Mucosa of descending colon (tissue), 3 donors: ENCODE measurements around the gene GAS2L2. TPM values are rescaled to one million over a fixed set of nuclear protein-coding genes. Genes with fewer than 3 reads are reported as not detected.

Experiments
- ATAC-seq: fragments of 200-7000 bp; cut with Tn5 transposase; one replicate; pipeline ENCODE4 v1.9.1; 2020; ENCODE audit warnings: mild to moderate bottlenecking, moderate library complexity
- DNase-seq, 3 donors: peaks; one replicate each; pipeline ENCODE4 v3.0.0-alpha.2; 2020
- H3K36me3 ChIP-seq: fragments of 200-600 bp; one replicate; pipeline ENCODE4 v1.8.0; 2021; ENCODE audit warnings: low read depth, mild to moderate bottlenecking
- H3K4me1 ChIP-seq: fragments of 200-600 bp; one replicate; pipeline ENCODE4 v1.8.0; 2021; ENCODE audit warnings: low read depth, mild to moderate bottlenecking
- H3K4me3 ChIP-seq: fragments of 200-600 bp; one replicate; pipeline ENCODE4 v1.8.0; 2021; ENCODE audit warnings: mild to moderate bottlenecking
- H3K9me3 ChIP-seq: fragments of 200-600 bp; one replicate; pipeline ENCODE4 v1.8.0; 2021; ENCODE audit warnings: mild to moderate bottlenecking
- intact Hi-C, 2 donors: fragments of 100-400 bp; cut with DNase I in 1 of 2; cut with micrococcal nuclease in 1 of 2; formaldehyde crosslinking; loops; one replicate each; pipeline versions ENCODE4 v1.11.0 to v1.11.1; 2022; cut with DNase I, micrococcal nuclease
- total RNA-seq, 3 donors: library from RNA; stranded (reverse); fragmentation: NEBNext Ultra II Directional in 2 of 3; extraction: Animal tissue kit (Norgen Biotek cat#: 25700) in 2 of 3; gene quantifications; one replicate each; pipeline versions ENCODE4 v1.2.1 to v1.2.4, GENCODE V29; 2021 to 2023
- TF ChIP-seq, protein P1 (sequence below): fragments of 200-600 bp; IDR thresholded peaks from one replicate; pipeline ENCODE4 v1.8.0; 2022; ENCODE audit warnings: antibody characterized with exemption, mild to moderate bottlenecking
- donor health status: DM: no; HTN: no; CAD: no; lungs with moderate emphysema.
- donor health status: DM: no; HTN: no; CAD: no.
- donor health status: DM: no; HTN: yes; CAD: no.

GAS2L2 gene
- total RNA-seq, 3 donors from 2014 or later = not detected

DNA sequence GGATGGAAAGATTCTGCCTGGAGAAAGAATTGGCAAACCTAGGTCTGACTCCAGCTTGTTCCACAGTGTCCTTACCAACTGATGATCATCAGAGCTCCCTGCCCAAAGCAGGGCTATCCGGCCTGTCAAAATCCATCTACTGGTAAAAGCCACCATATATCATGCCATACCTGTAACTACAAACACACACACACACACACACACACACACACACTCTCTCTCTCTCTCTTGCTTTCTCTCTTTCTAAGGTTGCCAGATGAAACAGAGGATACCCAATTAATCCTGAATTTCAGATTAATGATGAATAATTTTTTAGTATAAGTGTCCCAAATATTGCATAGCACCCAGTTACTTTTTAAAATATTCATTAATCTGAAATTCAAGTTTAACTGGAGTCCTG lies 43.9 kb upstream of the GAS2L2 start:
- no peaks in the 10 kb centered on the region for H3K36me3 ChIP-seq
- peaks cover 19% of the 10 kb centered on the region for H3K4me1 ChIP-seq
- ATAC-seq (no peak), DNase-seq (no peak)
- H3K9me3 ChIP-seq = no peaks in the 10 kb centered on the region
- no peak overlapping the region for H3K4me3 ChIP-seq
- intact Hi-C loops = no loop called here
- TF ChIP-seq, protein P1, sequence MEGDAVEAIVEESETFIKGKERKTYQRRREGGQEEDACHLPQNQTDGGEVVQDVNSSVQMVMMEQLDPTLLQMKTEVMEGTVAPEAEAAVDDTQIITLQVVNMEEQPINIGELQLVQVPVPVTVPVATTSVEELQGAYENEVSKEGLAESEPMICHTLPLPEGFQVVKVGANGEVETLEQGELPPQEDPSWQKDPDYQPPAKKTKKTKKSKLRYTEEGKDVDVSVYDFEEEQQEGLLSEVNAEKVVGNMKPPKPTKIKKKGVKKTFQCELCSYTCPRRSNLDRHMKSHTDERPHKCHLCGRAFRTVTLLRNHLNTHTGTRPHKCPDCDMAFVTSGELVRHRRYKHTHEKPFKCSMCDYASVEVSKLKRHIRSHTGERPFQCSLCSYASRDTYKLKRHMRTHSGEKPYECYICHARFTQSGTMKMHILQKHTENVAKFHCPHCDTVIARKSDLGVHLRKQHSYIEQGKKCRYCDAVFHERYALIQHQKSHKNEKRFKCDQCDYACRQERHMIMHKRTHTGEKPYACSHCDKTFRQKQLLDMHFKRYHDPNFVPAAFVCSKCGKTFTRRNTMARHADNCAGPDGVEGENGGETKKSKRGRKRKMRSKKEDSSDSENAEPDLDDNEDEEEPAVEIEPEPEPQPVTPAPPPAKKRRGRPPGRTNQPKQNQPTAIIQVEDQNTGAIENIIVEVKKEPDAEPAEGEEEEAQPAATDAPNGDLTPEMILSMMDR = no peak

DNA sequence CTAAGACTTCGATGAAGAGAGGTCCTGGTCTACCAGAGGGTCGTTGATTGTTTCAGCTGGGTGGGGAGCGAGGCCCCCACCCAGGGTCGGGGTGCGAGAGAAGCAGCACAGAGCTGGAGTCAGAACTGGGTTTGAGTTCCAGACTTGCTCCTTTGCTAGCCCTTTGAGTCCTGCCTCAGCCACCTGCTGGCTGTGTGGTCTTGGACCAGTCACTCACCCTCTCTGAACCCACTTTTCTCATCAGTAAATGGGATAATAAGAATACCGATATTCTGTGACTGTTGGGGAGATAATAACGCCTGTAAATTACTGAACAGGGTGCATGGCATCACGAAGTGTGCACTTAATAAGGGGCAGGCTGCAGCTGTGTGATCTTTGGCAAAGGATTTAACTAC lies 42.8 kb upstream of the GAS2L2 start:
- Histone ChIP-seq H3K36me3 (no peaks in the 10 kb centered on the region), H3K4me3 (no peak overlapping the region), H3K9me3 (no peaks in the 10 kb centered on the region), H3K4me1 (peaks cover 10% of the 10 kb centered on the region)
- no peak for DNase-seq
- TF ChIP-seq, protein P1 = no peak
- ATAC-seq = no peak
- intact Hi-C loops = no loop called here

DNA sequence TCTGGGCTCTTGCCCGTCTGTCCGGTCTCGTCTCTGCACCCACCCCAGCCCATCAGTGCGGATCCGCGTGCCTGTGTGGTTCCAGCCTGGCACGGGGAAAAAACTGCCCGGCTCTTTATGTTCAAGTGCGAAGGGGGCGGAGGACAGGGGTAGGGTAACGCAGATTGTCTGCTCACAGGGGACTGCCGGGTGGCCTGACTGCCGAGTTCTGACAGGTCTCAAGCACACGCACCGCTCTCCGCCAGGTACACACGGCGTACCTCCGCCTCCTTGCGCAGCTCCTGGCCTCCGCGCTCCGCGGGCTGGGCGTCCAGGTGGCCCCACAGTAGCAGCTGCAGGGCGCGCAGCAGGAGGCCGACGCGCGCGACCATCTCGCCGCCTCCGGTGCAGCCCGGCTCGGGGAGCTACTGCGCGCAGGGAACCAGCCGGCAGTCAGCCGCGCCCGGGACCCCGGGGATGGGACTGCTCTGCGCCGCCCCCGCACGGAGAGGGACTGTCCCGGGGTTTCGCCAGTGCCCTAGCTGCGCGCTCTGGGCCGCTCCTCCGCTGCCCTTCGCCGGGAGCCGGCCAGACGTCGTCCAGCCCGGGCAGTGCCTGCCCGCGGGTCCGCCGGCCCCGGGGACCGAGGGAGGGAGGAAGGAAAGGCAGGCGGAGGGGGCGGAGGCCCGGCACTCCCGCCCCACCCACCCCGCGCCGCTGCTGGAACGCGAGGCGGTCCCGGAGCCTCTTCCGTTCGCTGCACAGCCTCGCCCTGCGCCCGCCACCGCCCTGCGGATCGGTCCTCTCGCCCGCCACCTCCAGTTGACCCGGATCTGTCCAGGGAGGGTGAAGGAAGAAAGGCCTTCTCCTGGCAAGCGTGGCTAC lies 42.2 kb upstream of the GAS2L2 start, which contains the start of gene MMP28:
Gene MMP28, minus strand, starts transcription at position 635 of the 864 bp plus-strand sequence. Its CDS starts 264 bp downstream, at position 371.
- Histone ChIP-seq H3K4me3 (peak within 1 kb of the TSS; percentile 61), H3K4me1 (peaks cover 10% of the 10 kb centered on the region), H3K36me3 (no peaks in the 10 kb centered on the region), H3K9me3 (no peaks in the 10 kb centered on the region)
- intact Hi-C loops = no loop called here
- TF ChIP-seq, protein P1 = no peak
- DNase-seq (peak; percentile 84 to 90 (median 87)), ATAC-seq (peak; percentile 90)

DNA sequence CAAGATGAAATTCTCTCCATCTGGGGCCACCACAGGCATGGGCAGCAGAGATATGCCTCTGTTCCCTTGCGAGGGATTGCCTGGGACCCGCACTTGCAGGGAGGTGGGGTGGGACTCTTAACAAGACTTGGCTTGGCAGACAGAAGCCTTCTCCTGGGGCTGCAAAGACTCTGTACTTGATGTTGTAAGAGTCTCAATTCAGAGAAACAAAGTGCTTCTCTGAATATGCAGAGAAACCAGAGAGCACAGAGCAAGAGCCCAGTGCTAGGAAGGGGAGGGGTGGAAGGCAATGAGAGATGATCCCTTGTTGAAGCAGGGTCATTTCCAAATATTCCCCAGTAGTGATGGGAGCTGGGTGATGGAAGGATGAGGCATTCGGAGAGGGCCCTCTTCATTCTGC lies 40.2 kb upstream of the GAS2L2 start:
- TF ChIP-seq, protein P1 = no peak
- intact Hi-C loops = no loop called here
- ATAC-seq (no peak), DNase-seq (no peak)
- H3K4me3 ChIP-seq = no peak overlapping the region
- no peaks in the 10 kb centered on the region for H3K36me3 ChIP-seq
- peaks cover 22% of the 10 kb centered on the region for H3K4me1 ChIP-seq
- no peaks in the 10 kb centered on the region for H3K9me3 ChIP-seq

GRCh38 chr17:35791681-35792350 lies 38.8 kb upstream of the GAS2L2 start:
- peaks cover 33% of the 10 kb centered on the region for H3K4me1 ChIP-seq

More at GRCh38 chr17:35791681-35792350, 38.8 kb upstream of the GAS2L2 start:
- Histone ChIP-seq H3K9me3 (no peaks in the 10 kb centered on the region), H3K4me3 (no peak overlapping the region), H3K36me3 (no peaks in the 10 kb centered on the region)
- intact Hi-C loops = no loop called here
- DNase-seq (peak in 1 of 3 donors; percentile 2), ATAC-seq (no peak)
- TF ChIP-seq, protein P1 = no peak
